ENCODE measurements around the gene WDPCP. TPM values are rescaled to one million over a fixed set of nuclear protein-coding genes. Genes with fewer than 3 reads are reported as not detected.

WDPCP gene
- total RNA-seq, 1 donor from 2014 or later: 30.7 TPM

DNA sequence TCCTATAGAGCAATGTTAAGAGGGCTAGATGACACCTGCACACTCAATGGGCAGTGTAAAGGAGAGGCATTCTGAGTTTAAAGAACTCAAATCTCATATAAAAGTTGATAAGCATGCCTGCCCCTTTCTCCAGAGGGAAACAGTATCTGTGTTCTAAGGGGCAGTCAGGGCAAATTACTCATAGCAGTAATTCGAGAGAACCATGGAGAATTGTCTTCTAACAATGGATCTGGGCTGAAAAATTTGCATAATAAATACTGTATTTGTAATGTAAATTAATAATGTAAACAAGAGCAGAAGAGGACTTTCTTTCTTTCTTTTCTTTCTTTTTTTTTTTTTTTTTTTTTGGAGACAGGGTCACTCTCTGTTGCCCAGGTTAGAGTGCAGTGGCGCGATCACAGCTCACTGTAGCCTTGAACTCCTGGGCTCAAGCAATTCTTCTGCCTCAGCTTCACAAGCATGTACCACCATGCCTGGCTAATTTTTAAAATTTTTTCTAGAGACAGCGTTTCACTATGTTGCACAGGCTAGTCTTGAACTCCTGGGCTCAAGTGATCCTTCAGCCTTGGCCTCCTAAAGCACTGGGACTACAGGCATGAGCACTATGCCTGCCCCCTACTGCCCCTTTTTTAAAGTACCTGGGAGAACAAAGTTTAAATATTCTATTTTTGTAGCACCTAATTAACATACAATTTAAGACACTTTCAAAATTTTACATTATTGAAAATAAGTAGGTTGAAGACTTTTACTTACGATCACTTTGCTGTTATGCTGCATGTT, 467.0 kb downstream of the WDPCP start:
- no peak for DNase-seq (ENCODE audit: low spot score in 2 of 2, unreplicated experiment in 2 of 2)
- peaks cover 3% of the 10 kb centered on the region for H3K9me3 Mint-ChIP-seq
- H3K36me3 Mint-ChIP-seq: peaks cover 11% of the 10 kb centered on the region
- H3K27me3 Mint-ChIP-seq (ENCODE audit: low read depth): no peaks in the 10 kb centered on the region
- H3K4me3 Mint-ChIP-seq: no peak overlapping the region
- TF ChIP-seq, protein P1, sequence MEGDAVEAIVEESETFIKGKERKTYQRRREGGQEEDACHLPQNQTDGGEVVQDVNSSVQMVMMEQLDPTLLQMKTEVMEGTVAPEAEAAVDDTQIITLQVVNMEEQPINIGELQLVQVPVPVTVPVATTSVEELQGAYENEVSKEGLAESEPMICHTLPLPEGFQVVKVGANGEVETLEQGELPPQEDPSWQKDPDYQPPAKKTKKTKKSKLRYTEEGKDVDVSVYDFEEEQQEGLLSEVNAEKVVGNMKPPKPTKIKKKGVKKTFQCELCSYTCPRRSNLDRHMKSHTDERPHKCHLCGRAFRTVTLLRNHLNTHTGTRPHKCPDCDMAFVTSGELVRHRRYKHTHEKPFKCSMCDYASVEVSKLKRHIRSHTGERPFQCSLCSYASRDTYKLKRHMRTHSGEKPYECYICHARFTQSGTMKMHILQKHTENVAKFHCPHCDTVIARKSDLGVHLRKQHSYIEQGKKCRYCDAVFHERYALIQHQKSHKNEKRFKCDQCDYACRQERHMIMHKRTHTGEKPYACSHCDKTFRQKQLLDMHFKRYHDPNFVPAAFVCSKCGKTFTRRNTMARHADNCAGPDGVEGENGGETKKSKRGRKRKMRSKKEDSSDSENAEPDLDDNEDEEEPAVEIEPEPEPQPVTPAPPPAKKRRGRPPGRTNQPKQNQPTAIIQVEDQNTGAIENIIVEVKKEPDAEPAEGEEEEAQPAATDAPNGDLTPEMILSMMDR (IDR thresholded peaks at IDR 0.05; ENCODE audit: unreplicated experiment): no peak
- H3K4me1 Mint-ChIP-seq: peaks cover 8% of the 10 kb centered on the region
- H3K27ac Mint-ChIP-seq: no peak overlapping the region

DNA sequence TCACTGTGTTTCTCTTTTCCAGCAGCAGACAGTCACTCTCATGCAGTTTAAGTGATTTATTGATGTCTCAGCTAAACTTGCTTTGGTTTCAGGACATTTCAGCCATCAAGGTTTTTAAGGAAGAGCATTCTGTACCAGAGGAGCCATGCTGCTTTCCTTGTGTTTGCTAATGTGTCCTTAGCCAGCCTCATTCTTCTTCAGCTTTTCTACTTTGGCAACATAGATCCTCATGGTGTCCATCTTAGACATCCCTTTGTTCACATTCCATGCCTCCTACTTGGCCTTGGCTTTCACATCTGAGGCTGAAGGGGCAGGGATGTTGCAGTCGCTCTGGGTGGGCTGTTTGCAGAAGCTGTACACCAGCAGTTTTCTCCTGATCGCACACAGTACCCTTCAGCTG, 469.5 kb downstream of the WDPCP start:
- Mint-ChIP-seq H3K4me1 (peaks cover 8% of the 10 kb centered on the region), H3K36me3 (peaks cover 17% of the 10 kb centered on the region), H3K27ac (no peak overlapping the region), H3K4me3 (no peak overlapping the region), H3K9me3 (peaks cover 21% of the 10 kb centered on the region), H3K27me3 (ENCODE audit: low read depth) (no peaks in the 10 kb centered on the region)
- DNase-seq (ENCODE audit: low spot score in 2 of 2, unreplicated experiment in 2 of 2): no peak
- TF ChIP-seq, protein P1 (IDR thresholded peaks at IDR 0.05; ENCODE audit: unreplicated experiment): no peak

DNA sequence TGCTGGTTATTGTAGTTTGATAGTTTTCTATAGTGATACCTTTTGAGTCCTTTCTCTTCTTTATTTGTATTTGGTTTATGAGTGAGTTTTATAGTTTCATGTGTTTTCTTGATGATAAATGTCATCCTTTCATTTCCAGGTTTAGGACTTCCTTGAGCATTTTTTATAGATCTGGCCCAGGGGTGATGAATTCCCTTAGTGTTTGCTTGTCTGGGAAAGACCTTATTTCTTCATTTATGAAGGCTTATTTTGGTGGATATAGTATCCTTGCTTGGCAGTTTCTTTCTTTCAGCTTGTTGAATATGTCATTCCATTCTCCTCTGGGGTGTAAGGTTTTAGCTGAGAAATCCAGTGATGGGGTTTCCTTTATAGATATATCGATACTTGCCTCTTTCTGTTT, 483.8 kb downstream of the WDPCP start:
- TF ChIP-seq, protein P1 (IDR thresholded peaks at IDR 0.05; ENCODE audit: unreplicated experiment): no peak
- H3K27ac Mint-ChIP-seq: no peak overlapping the region
- H3K36me3 Mint-ChIP-seq: peaks cover 24% of the 10 kb centered on the region
- H3K4me1 Mint-ChIP-seq: no peaks in the 10 kb centered on the region
- DNase-seq (ENCODE audit: low spot score in 2 of 2, unreplicated experiment in 2 of 2): no peak
- peaks cover 74% of the 10 kb centered on the region for H3K9me3 Mint-ChIP-seq
- H3K27me3 Mint-ChIP-seq (ENCODE audit: low read depth): no peaks in the 10 kb centered on the region
- H3K4me3 Mint-ChIP-seq: no peak overlapping the region

DNA sequence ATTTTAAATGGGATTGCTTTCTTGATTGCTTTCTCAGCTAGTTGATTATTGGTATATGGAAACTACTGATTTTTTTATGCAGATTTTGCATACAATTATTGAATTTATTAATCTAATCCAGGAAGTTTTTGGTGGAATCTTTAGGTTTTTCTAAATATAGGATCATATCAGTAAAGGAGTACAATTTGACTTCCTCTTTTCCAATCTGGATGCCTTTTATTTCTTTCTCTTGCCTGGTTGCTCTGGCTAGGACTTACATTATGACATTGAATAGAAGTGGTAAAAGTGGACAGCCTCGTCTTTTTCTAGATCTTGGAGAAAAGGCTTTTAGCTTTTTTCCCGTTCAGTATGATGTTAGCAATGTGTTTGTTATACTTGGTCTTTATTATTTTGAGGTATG, 486.3 kb downstream of the WDPCP start:
- TF ChIP-seq, protein P1 (IDR thresholded peaks at IDR 0.05; ENCODE audit: unreplicated experiment): no peak
- no peak overlapping the region for H3K27ac Mint-ChIP-seq
- H3K27me3 Mint-ChIP-seq (ENCODE audit: low read depth): no peaks in the 10 kb centered on the region
- DNase-seq (ENCODE audit: low spot score in 2 of 2, unreplicated experiment in 2 of 2): no peak
- H3K36me3 Mint-ChIP-seq: peaks cover 19% of the 10 kb centered on the region
- H3K4me3 Mint-ChIP-seq: no peak overlapping the region
- H3K4me1 Mint-ChIP-seq: no peaks in the 10 kb centered on the region
- H3K9me3 Mint-ChIP-seq: peaks cover 72% of the 10 kb centered on the region

DNA sequence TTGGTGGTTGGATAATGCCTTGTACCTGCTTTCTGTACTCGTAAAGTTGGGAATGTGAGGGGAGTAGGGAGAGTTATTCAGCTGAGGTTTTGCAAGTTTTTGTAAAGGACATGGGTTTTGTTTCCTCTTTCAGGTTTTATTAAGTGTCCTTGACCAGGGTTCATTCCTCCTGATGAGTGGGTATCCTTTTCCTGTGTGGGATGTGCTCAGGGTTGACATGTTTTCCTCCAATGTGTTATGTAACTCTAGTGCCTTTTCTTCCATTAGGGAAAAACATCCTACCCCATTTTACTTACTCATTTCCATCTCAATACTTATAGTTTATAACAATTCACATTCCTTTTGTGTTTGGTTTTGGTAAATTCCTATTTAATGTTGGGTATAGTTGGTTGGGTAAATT, 489.2 kb downstream of the WDPCP start:
- Mint-ChIP-seq H3K27ac (no peak overlapping the region), H3K9me3 (peaks cover 46% of the 10 kb centered on the region)

More for the DNA sequence above, 489.2 kb downstream of the WDPCP start:
- H3K27me3 Mint-ChIP-seq (ENCODE audit: low read depth): no peaks in the 10 kb centered on the region
- peaks cover 2% of the 10 kb centered on the region for H3K4me1 Mint-ChIP-seq
- H3K4me3 Mint-ChIP-seq: no peak overlapping the region
- H3K36me3 Mint-ChIP-seq: peaks cover under 1% of the 10 kb centered on the region
- no peak for DNase-seq (ENCODE audit: low spot score in 2 of 2, unreplicated experiment in 2 of 2)
- TF ChIP-seq, protein P1 (IDR thresholded peaks at IDR 0.05; ENCODE audit: unreplicated experiment): no peak

Data from mesothelial cell of epicardium (in vitro differentiated cells).